ENCODE results near the gene POMC.
"Not testable (repeated sequence)": the region's sequence is repeated elsewhere in the genome, so short reads cannot be mapped to it uniquely, and the experiment has no call there.

POMC gene

DNA sequence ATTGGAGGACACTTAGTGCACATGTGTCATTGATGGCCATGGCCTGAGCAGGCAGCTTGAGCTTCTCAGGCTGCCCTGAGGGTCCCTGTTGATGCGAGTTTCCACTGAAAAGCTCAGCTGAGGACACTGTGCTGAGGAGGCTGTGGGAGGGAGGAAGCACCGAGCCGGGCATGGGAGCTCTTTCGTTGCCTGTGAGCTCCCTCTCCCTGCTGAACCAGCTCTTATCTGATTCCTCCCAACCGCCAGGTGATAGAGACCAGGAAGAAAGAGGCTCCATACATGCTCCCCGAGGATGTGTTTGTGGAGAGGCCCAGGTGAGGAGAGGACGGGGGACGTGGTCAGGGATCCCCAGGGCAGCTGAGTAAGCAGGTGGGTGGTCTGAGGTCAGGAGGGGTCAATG lies 27.3 kb downstream of the POMC start:
- TF ChIP-seq, protein P1, sequence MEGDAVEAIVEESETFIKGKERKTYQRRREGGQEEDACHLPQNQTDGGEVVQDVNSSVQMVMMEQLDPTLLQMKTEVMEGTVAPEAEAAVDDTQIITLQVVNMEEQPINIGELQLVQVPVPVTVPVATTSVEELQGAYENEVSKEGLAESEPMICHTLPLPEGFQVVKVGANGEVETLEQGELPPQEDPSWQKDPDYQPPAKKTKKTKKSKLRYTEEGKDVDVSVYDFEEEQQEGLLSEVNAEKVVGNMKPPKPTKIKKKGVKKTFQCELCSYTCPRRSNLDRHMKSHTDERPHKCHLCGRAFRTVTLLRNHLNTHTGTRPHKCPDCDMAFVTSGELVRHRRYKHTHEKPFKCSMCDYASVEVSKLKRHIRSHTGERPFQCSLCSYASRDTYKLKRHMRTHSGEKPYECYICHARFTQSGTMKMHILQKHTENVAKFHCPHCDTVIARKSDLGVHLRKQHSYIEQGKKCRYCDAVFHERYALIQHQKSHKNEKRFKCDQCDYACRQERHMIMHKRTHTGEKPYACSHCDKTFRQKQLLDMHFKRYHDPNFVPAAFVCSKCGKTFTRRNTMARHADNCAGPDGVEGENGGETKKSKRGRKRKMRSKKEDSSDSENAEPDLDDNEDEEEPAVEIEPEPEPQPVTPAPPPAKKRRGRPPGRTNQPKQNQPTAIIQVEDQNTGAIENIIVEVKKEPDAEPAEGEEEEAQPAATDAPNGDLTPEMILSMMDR (IDR thresholded peaks at IDR 0.05; ENCODE audit: insufficient read depth, low read depth, low read length, missing control alignments): no peak
- no peak overlapping the region for H3K4me3 ChIP-seq (ENCODE audit: low read depth, low read length)
- no peak for DNase-seq (ENCODE audit: low read depth)

DNA sequence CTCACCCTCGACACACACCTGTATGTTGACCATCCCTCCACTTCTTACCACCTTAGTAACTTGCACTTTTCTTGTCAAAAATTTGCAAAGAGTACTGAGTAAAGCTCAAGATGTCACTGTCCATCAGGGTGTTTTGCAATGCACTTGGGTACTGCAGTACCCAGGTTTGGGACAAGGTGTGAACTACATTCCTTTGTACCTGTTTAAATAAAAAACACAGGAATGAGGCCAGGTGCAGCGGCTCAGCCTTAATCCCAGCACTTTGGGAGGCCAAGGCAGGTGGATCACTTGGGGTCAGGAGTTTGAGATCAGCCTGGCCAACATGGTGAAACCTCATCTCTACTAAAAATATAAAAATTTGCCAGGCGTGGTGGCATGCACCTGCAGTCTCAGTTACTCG lies 27.8 kb downstream of the POMC start:
- DNase-seq (ENCODE audit: low read depth); H3K4me3 ChIP-seq (ENCODE audit: low read depth, low read length): not testable (repeated sequence)

DNA sequence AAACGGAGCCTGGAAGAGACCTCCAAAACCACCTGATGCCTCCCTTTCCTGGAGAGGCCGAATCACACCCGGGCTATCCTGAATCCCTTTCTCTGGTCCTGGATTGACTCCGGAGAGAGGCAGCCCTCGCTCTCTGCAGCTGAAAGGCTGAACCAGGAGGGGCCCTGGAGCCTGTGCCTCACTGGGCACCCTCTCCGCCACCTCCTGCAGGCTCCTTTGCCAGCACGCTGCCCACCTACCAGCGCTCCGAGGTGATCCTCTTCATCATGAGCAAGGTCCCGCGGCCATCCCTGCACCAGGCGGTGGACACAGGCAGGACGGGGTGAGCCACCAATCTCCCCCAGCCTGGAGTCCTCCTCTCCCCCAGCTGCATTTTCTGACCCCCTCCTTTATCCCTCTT lies 35.7 kb downstream of the POMC start:
- no peak for DNase-seq (ENCODE audit: low read depth)

DNA sequence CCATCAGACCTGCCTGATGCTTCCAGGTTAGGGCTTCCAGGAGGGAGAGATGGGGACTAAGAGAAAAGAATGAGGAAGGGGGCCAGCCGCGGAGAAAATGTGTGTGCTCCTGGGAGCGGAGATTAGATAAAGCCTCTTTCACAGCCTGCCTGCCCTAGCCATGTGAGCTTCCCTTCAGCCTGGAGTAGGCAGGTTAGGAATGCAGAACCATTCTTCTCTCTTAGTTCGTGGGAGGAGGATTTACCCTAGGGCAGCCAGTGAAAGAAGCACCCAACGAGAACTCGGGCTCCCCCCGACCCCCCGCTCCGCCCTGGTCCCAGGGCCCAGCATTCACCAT lies 36.1 kb downstream of the POMC start:
- no peak for DNase-seq (ENCODE audit: low read depth)
- H3K4me3 ChIP-seq (ENCODE audit: low read depth, low read length): no peak overlapping the region
- TF ChIP-seq, protein P1 (IDR thresholded peaks at IDR 0.05; ENCODE audit: insufficient read depth, low read depth, low read length, missing control alignments): no peak

More for the DNA sequence above, 35.7 kb downstream of the POMC start:
- H3K4me3 ChIP-seq (ENCODE audit: low read depth, low read length): no peak overlapping the region
- TF ChIP-seq, protein P1 (IDR thresholded peaks at IDR 0.05; ENCODE audit: insufficient read depth, low read depth, low read length, missing control alignments): no peak

DNA sequence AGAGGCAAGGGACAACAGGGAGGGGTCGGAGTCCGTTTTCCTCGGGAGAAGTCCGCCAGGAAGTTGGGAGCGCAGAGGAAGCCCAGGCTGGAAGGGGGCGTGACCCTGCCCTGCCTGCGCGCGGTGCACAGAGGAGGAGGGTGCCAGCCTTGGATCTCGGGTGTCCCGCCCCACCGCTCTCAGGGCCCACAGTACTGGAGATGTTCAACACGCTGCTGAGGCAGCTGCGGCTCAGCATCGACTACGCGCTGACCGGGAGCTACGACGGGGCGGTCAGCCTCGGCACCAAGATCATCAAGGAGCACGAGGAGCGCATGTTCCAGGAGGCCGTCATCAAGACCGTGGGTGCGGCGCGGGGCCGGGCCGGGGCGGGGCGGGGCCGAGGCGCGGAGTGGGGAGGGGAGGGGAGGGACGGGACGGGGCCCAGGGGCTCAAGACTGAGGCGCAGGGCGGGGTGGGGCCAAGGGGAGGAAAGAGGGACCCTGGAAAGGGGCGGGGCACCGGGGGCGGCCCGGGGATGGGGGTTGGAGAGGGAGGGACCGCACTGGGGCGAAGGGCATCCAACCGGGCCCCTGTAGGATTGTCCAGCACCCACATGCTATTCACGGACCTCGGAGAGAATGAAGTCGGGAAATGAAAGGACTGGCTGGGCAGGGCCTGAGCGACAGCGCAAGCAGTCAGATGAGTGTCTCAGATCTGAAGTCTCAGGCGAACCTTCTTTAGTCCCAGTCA lies 36.6 kb downstream of the POMC start:
- TF ChIP-seq, protein P1 (IDR thresholded peaks at IDR 0.05; ENCODE audit: insufficient read depth, low read depth, low read length, missing control alignments): no peak
- no peak for DNase-seq (ENCODE audit: low read depth)
- no peak overlapping the region for H3K4me3 ChIP-seq (ENCODE audit: low read depth, low read length)

DNA sequence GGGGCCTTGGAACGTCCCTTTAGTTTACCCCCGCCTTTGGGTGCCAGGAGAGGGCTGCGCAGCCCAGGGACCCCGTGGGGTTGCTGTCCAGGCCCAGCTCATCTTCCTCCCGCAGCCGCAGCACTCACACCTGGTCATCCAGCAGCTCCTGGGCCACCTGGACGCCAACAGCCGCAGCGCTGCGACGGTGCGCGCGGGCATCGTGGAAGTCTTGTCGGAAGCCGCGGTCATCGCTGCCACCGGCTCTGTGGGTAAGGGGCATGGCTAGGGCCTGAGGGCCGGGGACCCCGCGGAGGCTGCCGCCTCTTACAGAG lies 37.2 kb downstream of the POMC start:
- H3K4me3 ChIP-seq (ENCODE audit: low read depth, low read length): no peak overlapping the region
- no peak for DNase-seq (ENCODE audit: low read depth)
- TF ChIP-seq, protein P1 (IDR thresholded peaks at IDR 0.05; ENCODE audit: insufficient read depth, low read depth, low read length, missing control alignments): no peak

DNA sequence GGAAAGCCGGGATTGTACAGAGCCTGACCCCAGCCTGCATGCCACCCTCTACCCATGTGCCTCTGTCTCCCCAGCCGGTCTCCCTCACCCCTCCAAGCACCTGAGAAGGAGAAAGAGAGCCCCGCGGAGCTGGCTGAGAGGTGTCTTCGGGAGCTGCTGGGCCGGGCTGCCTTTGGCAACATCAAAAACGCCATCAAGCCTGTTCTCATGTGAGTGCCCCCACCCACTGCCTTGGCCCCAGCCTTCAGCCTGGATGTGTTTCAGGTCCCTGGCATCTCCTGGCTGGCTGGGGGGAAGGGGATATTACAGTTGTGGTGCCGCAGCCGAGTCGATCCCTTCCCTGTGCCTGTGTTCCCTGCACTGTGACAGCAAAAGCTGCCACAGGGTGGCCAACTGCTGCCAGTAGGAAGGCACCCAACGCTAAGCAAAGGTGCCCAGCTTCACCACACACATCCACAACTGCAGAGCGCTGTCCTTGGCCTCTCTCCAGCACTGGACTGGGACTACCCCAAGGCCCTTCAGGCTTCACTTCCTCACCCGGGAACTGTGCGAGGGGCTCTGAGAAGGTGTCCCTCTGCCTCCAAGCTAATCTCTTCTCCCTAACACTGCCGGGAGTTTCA lies 38.4 kb downstream of the POMC start:
- no peak overlapping the region for H3K4me3 ChIP-seq (ENCODE audit: low read depth, low read length)
- DNase-seq (ENCODE audit: low read depth): no peak
- TF ChIP-seq, protein P1 (IDR thresholded peaks at IDR 0.05; ENCODE audit: insufficient read depth, low read depth, low read length, missing control alignments): no peak
